ENCODE data around the gene SEMA6B. TPM values are rescaled to one million over a fixed set of nuclear protein-coding genes. Genes with fewer than 3 reads are reported as not detected.

SEMA6B gene
- total and polyA plus RNA-seq, 2 of the 4 experiments (the other 2 are of a cell fraction) = 0.18 to 0.72 TPM

GRCh38 chr19:4587527-4587926 is 28.0 kb upstream of the SEMA6B start:
- Histone ChIP-seq H3K4me1 (ENCODE audit: control insufficient read depth, insufficient read depth, low read length) (peaks cover 3% of the 10 kb centered on the region; the same call in 1 of the 2 replicates), H2AK9ac (replicated peaks; ENCODE audit: low read depth, low read length, poor library complexity) (peak overlapping the region; percentile 24), H3K56ac (ENCODE audit: extremely low read depth, insufficient read depth, low read length) (no peak overlapping the region), H3K9me3 (ENCODE audit: control insufficient read depth, insufficient read depth, low read length) (no peaks in the 10 kb centered on the region), H4K91ac (ENCODE audit: insufficient read depth, low read depth, low read length) (no peak overlapping the region), H2BK20ac (ENCODE audit: low read depth, low read length) (no peak overlapping the region), H3K79me1 (ENCODE audit: low read depth in 1 of 2, low read length in 2 of 2) (no peaks in the 10 kb centered on the region), H3K9me1 (ENCODE audit: insufficient read depth, low read length) (no peaks in the 10 kb centered on the region), H3K23ac (ENCODE audit: low read depth, low read length) (no peak overlapping the region), H3K36me3 (ENCODE audit: control insufficient read depth, insufficient read depth, low read length) (no peaks in the 10 kb centered on the region), H3K18ac (ENCODE audit: low read depth, low read length) (no peak overlapping the region), H2AK5ac (ENCODE audit: low read depth, low read length) (no peak overlapping the region), H3K4ac (ENCODE audit: low read depth, low read length) (no peak overlapping the region), H3K9ac (ENCODE audit: low read depth, low read length) (no peak overlapping the region), H2AFZ (replicated peaks; ENCODE audit: low read length, poor library complexity) (no peak overlapping the region), H3K14ac (replicated peaks; ENCODE audit: low read depth, low read length) (no peak overlapping the region), H3K4me2 (ENCODE audit: low read depth, low read length) (no peak overlapping the region), H2BK120ac (ENCODE audit: low read depth, low read length) (no peak overlapping the region), H4K20me1 (ENCODE audit: insufficient read depth, low read length) (no peaks in the 10 kb centered on the region; the same call in 1 of the 2 replicates), H3K27me3 (ENCODE audit: control insufficient read depth, insufficient read depth, low read length) (peaks cover 47% of the 10 kb centered on the region), H2BK15ac (ENCODE audit: low read depth, low read length) (no peak overlapping the region), H3K4me3 (ENCODE audit: insufficient read depth, low read depth, low read length) (no peak overlapping the region), H2BK5ac (ENCODE audit: low read depth, low read length, poor library complexity, severe bottlenecking) (no peak overlapping the region), H4K5ac (ENCODE audit: low read depth, low read length) (no peak overlapping the region), H4K8ac (ENCODE audit: low read depth in 2 of 2, low read length in 2 of 2) (no peak overlapping the region), H3K27ac (ENCODE audit: insufficient read depth, low read length) (no peak overlapping the region)
- ATAC-seq (ENCODE audit: low read depth) (no peak), DNase-seq (no peak)
- no TSS peak for BruUV-seq (replicated peaks)
- no peak for TF ChIP-seq NFE2L2 (IDR thresholded peaks at IDR 0.05; ENCODE audit: low read depth, low read length)
- TF ChIP-seq RCOR1 (IDR thresholded peaks at IDR 0.05; ENCODE audit: insufficient replicate concordance, low read length) = no peak
- no peak for TF ChIP-seq FOS (IDR thresholded peaks at IDR 0.05; ENCODE audit: low read depth, low read length)
- no peak for TF ChIP-seq BHLHE40 (IDR thresholded peaks at IDR 0.05; ENCODE audit: low read depth, low read length)
- no peak for TF ChIP-seq USF2 (IDR thresholded peaks at IDR 0.05; ENCODE audit: low read depth, low read length)
- no peak for TF ChIP-seq CHD1 (IDR thresholded peaks at IDR 0.05; ENCODE audit: low read depth, low read length)
- TF ChIP-seq, protein P1, sequence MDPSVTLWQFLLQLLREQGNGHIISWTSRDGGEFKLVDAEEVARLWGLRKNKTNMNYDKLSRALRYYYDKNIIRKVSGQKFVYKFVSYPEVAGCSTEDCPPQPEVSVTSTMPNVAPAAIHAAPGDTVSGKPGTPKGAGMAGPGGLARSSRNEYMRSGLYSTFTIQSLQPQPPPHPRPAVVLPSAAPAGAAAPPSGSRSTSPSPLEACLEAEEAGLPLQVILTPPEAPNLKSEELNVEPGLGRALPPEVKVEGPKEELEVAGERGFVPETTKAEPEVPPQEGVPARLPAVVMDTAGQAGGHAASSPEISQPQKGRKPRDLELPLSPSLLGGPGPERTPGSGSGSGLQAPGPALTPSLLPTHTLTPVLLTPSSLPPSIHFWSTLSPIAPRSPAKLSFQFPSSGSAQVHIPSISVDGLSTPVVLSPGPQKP (IDR thresholded peaks at IDR 0.05; ENCODE audit: borderline replicate concordance, low read depth, low read length) = no peak
- TF ChIP-seq POLR2A (IDR thresholded peaks at IDR 0.05; ENCODE audit: low read depth, low read length) = no peak
- TF ChIP-seq, protein P2, sequence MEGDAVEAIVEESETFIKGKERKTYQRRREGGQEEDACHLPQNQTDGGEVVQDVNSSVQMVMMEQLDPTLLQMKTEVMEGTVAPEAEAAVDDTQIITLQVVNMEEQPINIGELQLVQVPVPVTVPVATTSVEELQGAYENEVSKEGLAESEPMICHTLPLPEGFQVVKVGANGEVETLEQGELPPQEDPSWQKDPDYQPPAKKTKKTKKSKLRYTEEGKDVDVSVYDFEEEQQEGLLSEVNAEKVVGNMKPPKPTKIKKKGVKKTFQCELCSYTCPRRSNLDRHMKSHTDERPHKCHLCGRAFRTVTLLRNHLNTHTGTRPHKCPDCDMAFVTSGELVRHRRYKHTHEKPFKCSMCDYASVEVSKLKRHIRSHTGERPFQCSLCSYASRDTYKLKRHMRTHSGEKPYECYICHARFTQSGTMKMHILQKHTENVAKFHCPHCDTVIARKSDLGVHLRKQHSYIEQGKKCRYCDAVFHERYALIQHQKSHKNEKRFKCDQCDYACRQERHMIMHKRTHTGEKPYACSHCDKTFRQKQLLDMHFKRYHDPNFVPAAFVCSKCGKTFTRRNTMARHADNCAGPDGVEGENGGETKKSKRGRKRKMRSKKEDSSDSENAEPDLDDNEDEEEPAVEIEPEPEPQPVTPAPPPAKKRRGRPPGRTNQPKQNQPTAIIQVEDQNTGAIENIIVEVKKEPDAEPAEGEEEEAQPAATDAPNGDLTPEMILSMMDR (conservative IDR thresholded peaks at IDR 0.05; ENCODE audit: low read depth, low read length) = no peak
- TF ChIP-seq MAZ (IDR thresholded peaks at IDR 0.05; ENCODE audit: borderline replicate concordance, low read depth, low read length) = no peak
- no peak for TF ChIP-seq SMC3 (IDR thresholded peaks at IDR 0.05; ENCODE audit: low read depth, low read length)
- TF ChIP-seq RFX5 (IDR thresholded peaks at IDR 0.05; ENCODE audit: low read depth, low read length) = no peak
- TF ChIP-seq MAFK (IDR thresholded peaks at IDR 0.05; ENCODE audit: low read depth, low read length) = no peak
- TF ChIP-seq CEBPB (IDR thresholded peaks at IDR 0.05; ENCODE audit: low read depth, low read length) = no peak
- no peak for TF ChIP-seq RAD21 (IDR thresholded peaks at IDR 0.05; ENCODE audit: low read length)
- TF ChIP-seq MXI1 (IDR thresholded peaks at IDR 0.05; ENCODE audit: borderline replicate concordance, low read depth, low read length) = no peak
- POLR2A ChIA-PET (ENCODE audit: unreplicated experiment) = no interaction called here
- WGBS, 2 experiments (ENCODE audit: extremely low coverage in 2 of 2, insufficient read length in 1 of 2) = no CpG with 5 or more reads among the region's 6 CpGs
- CTCF ChIA-PET = no interaction called here
- in situ Hi-C loops (cut with MboI; ENCODE audit: low sequenced_read_pairs) = no loop called here
- dilution Hi-C loops (cut with HindIII; ENCODE audit: low sequenced_read_pairs, unreplicated experiment) = no loop called here
- intact Hi-C loops (cut with micrococcal nuclease) = no loop called here
